ENCODE results near the gene HLA-DPA1.
"Not testable (repeated sequence)": the region's sequence is repeated elsewhere in the genome, so short reads cannot be mapped to it uniquely, and the experiment has no call there.

The HLA-DPA1 gene

GRCh38 chr6:33088258-33088930, 14.9 kb upstream of the HLA-DPA1 start:
- no peak for DNase-seq

GRCh38 chr6:33085627-33086026, 12.2 kb upstream of the HLA-DPA1 start:
- no peak for DNase-seq

DNA sequence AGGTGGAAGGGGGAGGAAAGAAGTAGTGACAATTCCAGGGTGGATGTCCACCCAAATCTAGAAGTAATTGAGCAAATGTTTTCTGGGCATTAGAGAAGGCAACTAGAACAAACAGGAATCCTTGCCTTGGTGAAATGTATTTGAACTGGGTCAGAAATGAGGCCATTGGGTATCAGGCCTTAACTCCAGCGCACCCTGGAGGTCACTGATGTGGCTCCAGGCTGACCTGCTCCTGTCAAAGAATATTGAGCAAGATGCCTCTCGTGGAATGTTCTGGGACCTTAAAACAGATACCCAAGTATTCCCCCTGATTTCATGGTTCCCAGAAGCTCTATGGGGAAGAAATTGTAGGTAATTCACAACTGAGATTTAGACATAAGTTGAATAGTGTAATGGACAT, 9.3 kb upstream of the HLA-DPA1 start:
- peak; percentile 26 for DNase-seq

GRCh38 chr6:33081098-33081824, 7.8 kb upstream of the HLA-DPA1 start:
- DNase-seq: peak; percentile 2

GRCh38 chr6:33080127-33081089, 7.0 kb upstream of the HLA-DPA1 start:
- peak; percentile 78 for DNase-seq

DNA sequence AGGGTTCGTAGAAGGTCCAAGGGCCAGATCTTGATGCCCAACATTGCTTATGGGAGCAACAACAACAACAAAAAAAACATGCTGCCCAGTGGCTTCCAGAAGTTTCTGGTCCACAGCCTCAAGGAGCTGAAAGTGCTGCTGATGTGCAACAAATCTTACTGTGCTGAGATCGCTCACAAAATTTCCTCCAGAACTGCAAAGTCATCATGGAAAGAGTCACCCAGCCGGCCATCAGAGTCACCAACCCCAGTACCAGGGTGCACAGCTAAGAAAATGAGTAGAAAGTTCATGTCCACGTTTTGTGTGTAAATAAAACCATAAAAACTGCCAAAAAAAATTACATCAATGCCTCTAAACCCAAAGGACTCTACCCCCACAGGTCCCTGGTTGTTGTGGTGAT, 6.1 kb upstream of the HLA-DPA1 start:
- DNase-seq: no peak

DNA sequence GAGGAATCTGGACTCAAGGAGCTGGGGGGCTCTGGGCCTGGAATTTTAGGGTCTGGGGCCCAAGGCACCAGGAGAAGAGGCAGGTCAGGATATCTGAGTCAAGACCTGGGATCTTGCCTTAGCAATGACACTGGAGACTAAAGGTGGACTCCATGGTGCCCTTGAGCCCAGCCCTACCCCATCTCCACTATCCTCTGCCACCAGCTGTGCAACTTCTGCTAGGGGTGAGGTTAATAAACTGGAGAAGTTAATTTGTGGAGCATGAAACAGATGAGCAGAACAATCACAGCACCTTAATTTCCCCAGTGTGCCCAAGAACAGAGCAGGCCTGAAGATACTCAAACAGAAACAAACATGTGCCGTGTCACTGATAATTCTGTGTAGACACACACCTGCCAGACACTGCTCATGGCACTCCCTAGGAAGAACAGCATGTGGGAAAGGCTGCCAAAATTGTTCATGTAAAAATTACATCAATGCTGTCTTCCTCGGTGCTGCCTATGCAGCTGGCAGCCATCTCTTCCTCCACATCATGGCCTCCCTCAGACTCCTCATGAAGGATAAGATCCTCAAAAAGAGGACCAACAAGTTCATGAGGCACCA, 5.6 kb upstream of the HLA-DPA1 start:
- no peak for DNase-seq

GRCh38 chr6:33078442-33078841, 5.0 kb upstream of the HLA-DPA1 start:
- no peak for DNase-seq

DNA sequence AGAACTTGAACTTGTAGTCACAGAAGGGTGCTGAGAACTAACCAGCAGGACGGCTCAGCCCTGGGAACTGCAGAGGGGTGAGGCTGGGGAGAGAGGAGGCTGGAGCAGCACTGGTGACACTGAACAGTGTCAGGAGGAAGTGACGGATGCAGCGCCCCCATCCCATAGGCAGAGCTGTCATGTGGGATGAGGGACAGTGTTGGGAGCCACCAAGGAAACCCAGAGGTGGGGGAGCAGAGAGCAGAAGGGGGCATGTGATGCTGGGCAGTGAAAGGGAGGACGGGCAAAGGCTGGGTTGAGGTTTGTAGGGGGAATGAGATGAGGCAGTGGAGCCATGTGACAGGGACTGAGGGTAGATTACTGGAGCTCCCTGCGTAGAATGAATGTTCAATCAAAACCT, 4.5 kb upstream of the HLA-DPA1 start:
- no peak for DNase-seq

DNA sequence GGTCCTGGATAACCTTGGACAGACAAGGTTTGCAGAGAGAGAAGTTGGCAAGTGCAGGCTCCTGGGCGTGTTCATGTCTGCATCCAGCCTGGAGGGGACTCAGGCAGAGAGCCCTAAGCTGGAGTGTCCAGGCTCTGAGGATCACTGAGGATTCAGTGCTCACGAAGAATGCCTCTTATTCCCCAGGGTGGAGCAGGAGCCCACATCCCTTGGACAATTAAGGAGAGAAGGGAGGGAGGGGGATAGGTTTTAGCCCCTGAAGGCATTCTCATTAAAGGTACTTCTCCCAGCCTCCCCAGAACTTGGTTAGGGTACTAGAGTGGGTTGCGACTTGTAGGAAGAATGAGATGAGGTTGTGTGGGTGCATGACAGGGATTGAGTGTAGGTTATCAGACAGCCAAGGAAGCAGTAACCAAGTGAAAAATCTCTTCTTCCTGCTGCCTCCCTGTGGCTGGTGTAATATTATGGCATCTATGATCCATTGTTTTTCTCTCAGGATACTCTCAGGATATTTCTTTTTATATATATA, 3.0 kb upstream of the HLA-DPA1 start:
- no peak for DNase-seq

- peak; percentile 52 for DNase-seq
Observed at GRCh38 chr6:33075568-33076405, 2.3 kb upstream of the HLA-DPA1 start, which contains the start of gene HLA-DPB1. TSS of gene HLA-DPB1 (plus strand) at chr6:33075990. CDS start at chr6:33076042, 52 bp downstream.

GRCh38 chr6:33075208-33075567, 1.7 kb upstream of the HLA-DPA1 start:
- DNase-seq: no peak

DNA sequence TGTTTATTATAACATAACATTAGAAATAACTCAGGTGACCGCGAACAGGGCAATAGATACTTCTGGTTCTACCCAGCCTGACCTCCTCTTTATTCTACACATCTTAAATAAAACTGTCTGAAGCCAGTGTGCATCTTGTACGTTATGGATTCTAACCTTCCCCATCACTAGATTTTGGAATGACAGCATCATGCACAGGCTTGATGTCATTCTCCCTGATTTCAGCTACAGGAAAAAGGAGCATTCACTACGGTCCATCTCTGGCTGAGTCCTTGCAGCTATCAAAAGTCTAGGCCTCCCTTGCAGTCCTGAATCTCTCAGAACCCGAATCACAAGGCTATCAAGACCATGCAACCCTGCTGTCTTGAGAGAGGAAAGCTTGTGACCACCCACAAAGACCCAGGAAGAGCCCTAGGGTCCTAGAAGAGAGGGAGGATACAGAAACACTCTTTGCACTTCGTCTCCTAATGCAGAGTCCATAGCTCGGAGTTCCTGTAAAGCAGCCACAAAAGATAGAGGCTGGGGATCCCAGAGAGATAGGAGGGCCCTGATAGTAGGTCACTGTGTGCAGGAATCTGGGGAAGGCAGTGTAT, 845 bp downstream of the HLA-DPA1 start:
- no peak for DNase-seq

- DNase-seq: no peak
Observed at GRCh38 chr6:33071569-33071968, 1.9 kb downstream of the HLA-DPA1 start.

DNA sequence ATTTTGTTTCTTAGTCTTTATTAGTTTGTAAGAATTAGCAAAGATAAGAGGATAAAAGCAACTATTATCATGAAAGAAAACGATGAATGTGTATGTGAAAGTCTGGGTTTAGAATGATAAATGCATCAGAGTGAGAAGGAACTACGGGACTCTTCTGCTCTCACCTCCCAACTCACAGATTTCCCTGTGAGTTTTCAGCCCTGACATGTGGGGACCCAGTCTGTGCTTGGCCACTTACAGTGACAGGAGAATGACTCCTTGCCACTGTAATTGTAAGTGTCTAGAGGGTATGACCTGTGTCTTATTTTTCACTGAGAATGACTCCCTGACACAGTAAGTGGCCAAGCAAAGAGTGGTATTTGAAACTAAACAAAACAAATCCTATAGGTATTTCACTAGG, 2.5 kb downstream of the HLA-DPA1 start:
- no peak for DNase-seq

- no peak for DNase-seq
Observed at GRCh38 chr6:33069021-33069738, 4.3 kb downstream of the HLA-DPA1 start.

GRCh38 chr6:33066917-33067521, 6.4 kb downstream of the HLA-DPA1 start:
- DNase-seq: no peak

DNA sequence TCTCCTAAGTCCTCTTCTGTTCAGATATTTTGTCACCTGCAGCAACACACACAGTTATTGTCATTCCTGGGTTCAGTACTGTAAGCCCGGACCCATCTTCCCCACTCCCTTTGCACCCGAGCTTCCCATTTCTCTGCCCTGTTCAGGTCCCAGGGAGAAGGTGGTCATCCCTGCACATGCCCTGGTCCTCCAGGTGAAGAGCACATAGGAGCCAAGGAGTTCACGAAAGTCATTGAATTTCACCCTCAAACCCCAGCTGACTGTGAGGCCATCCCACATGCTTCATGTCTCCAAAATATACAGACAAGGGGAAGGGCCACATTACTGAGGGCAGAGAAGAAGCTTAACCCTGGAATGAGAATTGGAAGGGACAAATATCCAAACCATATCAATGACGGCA, 8.1 kb downstream of the HLA-DPA1 start:
- no peak for DNase-seq

DNA sequence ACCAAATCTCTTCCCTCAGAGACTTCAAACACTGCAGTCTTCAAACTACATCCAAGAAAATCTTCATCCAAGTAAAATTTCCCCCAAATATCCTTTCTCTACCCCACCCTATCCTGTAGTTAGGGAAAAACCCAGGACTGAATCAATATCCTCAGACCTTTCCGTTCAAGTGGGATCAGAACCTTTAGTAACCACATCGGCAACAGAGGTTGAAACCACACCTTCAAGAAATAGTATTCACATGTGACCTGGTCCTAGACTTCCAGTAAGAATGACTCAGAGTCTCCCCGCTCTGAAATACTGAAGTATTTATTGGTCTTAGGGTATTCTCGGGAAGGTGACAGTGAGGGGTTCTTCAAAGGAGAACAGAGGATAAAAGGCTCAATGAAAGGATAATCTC, 8.7 kb downstream of the HLA-DPA1 start:
- no peak for DNase-seq

- not testable (repeated sequence) for DNase-seq
Observed at GRCh38 chr6:33063435-33063834, 10.0 kb downstream of the HLA-DPA1 start.
